ENCODE measurements around the gene MGAT5.
"Not testable (repeated sequence)": the region's sequence is repeated elsewhere in the genome, so short reads cannot be mapped to it uniquely, and the experiment has no call there.

Gene MGAT5

GRCh38 chr2:134293719-134294537, 40.1 kb downstream of the MGAT5 start:
- TF ChIP-seq PATZ1 (CRISPR knock-in tag; IDR thresholded peaks at IDR 0.05; ENCODE audit: borderline replicate concordance), result no peak
- TF ChIP-seq TOX (CRISPR knock-in tag; IDR thresholded peaks at IDR 0.05; ENCODE audit: borderline replicate concordance), result no peak
- TF ChIP-seq ZNF565 (CRISPR knock-in tag; conservative IDR thresholded peaks at IDR 0.05; ENCODE audit: low read depth), result no peak
- no peak for TF ChIP-seq ZNF70 (CRISPR knock-in tag; IDR thresholded peaks at IDR 0.05)
- TF ChIP-seq CSRNP3 (CRISPR knock-in tag; IDR thresholded peaks at IDR 0.05), result no peak
- TF ChIP-seq CREB5 (CRISPR knock-in tag; IDR thresholded peaks at IDR 0.05; ENCODE audit: low read depth), result no peak
- TF ChIP-seq GLIS3 (CRISPR knock-in tag; IDR thresholded peaks at IDR 0.05), result no peak
- no peak for TF ChIP-seq ZFP3 (CRISPR knock-in tag; IDR thresholded peaks at IDR 0.05)
- no peak for TF ChIP-seq ZC3H10 (CRISPR knock-in tag; IDR thresholded peaks at IDR 0.05)
- TF ChIP-seq TCF4 (CRISPR knock-in tag; IDR thresholded peaks at IDR 0.05; ENCODE audit: borderline replicate concordance), result no peak
- TF ChIP-seq POU6F1 (CRISPR knock-in tag; IDR thresholded peaks at IDR 0.05; ENCODE audit: borderline replicate concordance, low read depth), result no peak
- TF ChIP-seq ISL1 (CRISPR knock-in tag; IDR thresholded peaks at IDR 0.05), result no peak
- no peak for TF ChIP-seq BACH2 (CRISPR knock-in tag; IDR thresholded peaks at IDR 0.05; ENCODE audit: borderline replicate concordance)
- TF ChIP-seq ZNF8 (CRISPR knock-in tag; IDR thresholded peaks at IDR 0.05), result no peak
- TF ChIP-seq OSR1 (CRISPR knock-in tag; IDR thresholded peaks at IDR 0.05), result no peak
- TF ChIP-seq ARNTL (CRISPR knock-in tag; IDR thresholded peaks at IDR 0.05; ENCODE audit: borderline replicate concordance, low read depth), result no peak
- no peak for TF ChIP-seq ESRRG (CRISPR knock-in tag; IDR thresholded peaks at IDR 0.05)
- ATAC-seq, result no peak

GRCh38 chr2:134294598-134294997, 40.7 kb downstream of the MGAT5 start:
- ATAC-seq, result not testable (repeated sequence)

GRCh38 chr2:134295441-134295840, 41.6 kb downstream of the MGAT5 start:
- TF ChIP-seq TSHZ2 (CRISPR knock-in tag; IDR thresholded peaks at IDR 0.05) (no peak), OSR1 (CRISPR knock-in tag; IDR thresholded peaks at IDR 0.05) (no peak), CSRNP3 (CRISPR knock-in tag; IDR thresholded peaks at IDR 0.05) (no peak), PATZ1 (CRISPR knock-in tag; IDR thresholded peaks at IDR 0.05; ENCODE audit: borderline replicate concordance) (no peak), CSDC2 (CRISPR knock-in tag; IDR thresholded peaks at IDR 0.05) (no peak), PPARA (CRISPR knock-in tag; IDR thresholded peaks at IDR 0.05; ENCODE audit: borderline replicate concordance) (no peak), TOX (CRISPR knock-in tag; IDR thresholded peaks at IDR 0.05; ENCODE audit: borderline replicate concordance) (no peak)
- ATAC-seq, result no peak
